Measurements from ENCODE around the gene UNC5C. TPM values are rescaled to one million over a fixed set of nuclear protein-coding genes. Genes with fewer than 3 reads are reported as not detected.

UNC5C gene
- total and polyA plus RNA-seq, 10 donors = 0.43 to 15.7 (median 7.8) TPM

DNA sequence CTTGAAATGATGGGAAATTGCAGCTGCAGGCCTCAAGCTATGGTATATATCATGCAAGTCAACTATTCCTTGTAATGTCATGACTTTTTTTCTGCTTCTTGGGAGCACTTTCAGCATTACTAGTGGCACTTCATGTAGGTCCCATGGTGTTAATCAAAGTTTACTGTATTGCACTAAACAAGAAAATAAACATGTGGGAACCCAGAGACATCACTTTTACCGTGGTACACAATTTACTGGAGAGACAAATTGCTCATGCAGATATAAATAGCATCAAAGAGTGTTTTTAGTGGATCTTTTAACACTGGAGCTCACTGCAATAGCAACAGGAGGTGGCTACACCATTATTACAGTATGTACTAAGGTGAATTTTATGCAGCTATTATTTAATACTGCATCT lies 79.2 kb downstream of the UNC5C start:
- WGBS, 5 donors = 37 to 64% (median 55%) methylated on average over 1 of the region's 1 CpG
- no peaks in the 10 kb centered on the region for H3K27me3 ChIP-seq (replicated peaks in 1 of 7)
- H3K9me3 ChIP-seq = no peaks in the 10 kb centered on the region
- no peaks in the 10 kb centered on the region for H3K36me3 ChIP-seq
- intact Hi-C loops (cut with DNase I; ENCODE audit: low total_unique reads) = no loop called here
- H3K4me3 ChIP-seq = no peak overlapping the region
- no peak for DNase-seq
- no peaks in the 10 kb centered on the region for H3K4me1 ChIP-seq
- TF ChIP-seq POLR2AphosphoS5 (IDR thresholded peaks at IDR 0.05) = no peak
- no peak for TF ChIP-seq CTCF (IDR thresholded peaks at IDR 0.05 in 8 of 11, conservative IDR thresholded peaks at IDR 0.05 in 3 of 11)
- TF ChIP-seq POLR2A (IDR thresholded peaks at IDR 0.05) = no peak
- H3K27ac ChIP-seq = no peak overlapping the region

DNA sequence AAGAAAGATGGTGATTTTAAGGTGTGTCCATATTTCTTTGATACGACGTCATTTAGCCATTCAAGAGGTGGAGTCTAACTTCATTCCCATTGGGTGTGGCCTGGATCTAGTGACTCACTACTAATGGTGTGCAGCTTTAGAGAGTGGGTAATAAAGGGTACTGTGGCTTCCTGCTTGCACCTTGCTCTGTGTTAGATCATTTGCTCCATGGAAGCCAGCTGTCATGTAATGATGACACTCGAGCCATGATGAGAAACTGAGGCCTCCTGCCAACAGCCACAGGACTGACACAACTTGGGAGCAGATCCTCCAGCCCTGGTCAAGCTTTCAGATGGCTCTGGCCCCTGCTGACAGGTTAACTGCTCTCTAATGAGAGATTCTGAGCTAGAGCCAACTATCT lies 82.0 kb downstream of the UNC5C start:
- no peaks in the 10 kb centered on the region for H3K9me3 ChIP-seq
- TF ChIP-seq CTCF (IDR thresholded peaks at IDR 0.05 in 8 of 11, conservative IDR thresholded peaks at IDR 0.05 in 3 of 11) (no peak), POLR2AphosphoS5 (IDR thresholded peaks at IDR 0.05) (no peak), POLR2A (IDR thresholded peaks at IDR 0.05) (no peak)
- no peaks in the 10 kb centered on the region for H3K27me3 ChIP-seq (replicated peaks in 1 of 7)
- 77 to 100% (median 84%) methylated on average over 2 to 3 of the region's 3 CpGs for WGBS, 5 donors
- no peak for DNase-seq
- no peak overlapping the region for H3K27ac ChIP-seq
- intact Hi-C loops (cut with DNase I; ENCODE audit: low total_unique reads) = no loop called here
- H3K36me3 ChIP-seq = no peaks in the 10 kb centered on the region
- no peaks in the 10 kb centered on the region for H3K4me1 ChIP-seq
- no peak overlapping the region for H3K4me3 ChIP-seq

DNA sequence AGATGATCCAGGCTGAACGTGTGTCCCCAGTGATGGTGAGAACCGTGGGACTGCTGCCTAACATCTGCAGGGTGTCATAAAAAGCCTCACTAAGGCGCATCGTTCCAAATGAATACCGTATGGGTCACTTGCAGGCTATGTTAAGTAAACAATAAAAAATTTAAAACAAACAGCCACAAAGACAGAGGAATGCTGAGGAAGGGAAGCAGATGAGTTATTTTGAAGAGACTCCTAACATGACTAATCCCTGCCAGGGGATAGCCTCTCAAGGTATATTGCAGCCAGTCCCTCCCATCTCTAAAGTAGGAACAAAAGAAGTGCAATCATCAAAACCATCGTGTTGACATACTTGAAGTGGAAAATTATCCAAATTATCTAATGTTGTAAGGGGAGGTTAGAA lies 83.8 kb downstream of the UNC5C start:
- Histone ChIP-seq H3K36me3 (no peaks in the 10 kb centered on the region), H3K9me3 (no peaks in the 10 kb centered on the region), H3K27ac (no peak overlapping the region), H3K4me3 (no peak overlapping the region), H3K27me3 (replicated peaks in 1 of 7) (no peaks in the 10 kb centered on the region), H3K4me1 (no peaks in the 10 kb centered on the region)
- DNase-seq = no peak
- intact Hi-C loops (cut with DNase I; ENCODE audit: low total_unique reads) = no loop called here
- 64 to 78% (median 77%) methylated on average over 6 of the region's 6 CpGs for WGBS, 5 donors
- TF ChIP-seq CTCF (IDR thresholded peaks at IDR 0.05 in 8 of 11, conservative IDR thresholded peaks at IDR 0.05 in 3 of 11) (no peak), POLR2A (IDR thresholded peaks at IDR 0.05) (no peak), POLR2AphosphoS5 (IDR thresholded peaks at IDR 0.05) (no peak)

DNA sequence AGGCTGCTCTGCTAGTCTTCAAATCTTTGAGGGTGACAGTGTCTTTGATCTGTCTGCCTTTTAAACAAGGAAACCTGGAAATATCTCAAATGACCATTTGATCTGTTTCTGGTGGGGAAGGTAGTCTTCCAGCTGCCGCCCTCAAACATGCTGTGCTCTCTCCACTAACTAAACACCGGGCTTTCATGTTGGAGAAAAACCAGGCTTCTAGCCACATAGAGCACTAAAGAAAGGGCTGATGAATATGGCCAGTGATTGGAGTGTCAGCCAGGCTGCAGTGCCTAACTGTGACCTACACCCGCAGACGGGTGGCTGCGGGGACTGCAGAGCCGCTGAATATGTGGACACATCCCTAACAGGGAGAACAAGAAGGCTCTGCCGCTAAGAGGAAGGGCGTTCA lies 85.9 kb downstream of the UNC5C start:
- Histone ChIP-seq H3K27ac (no peak overlapping the region), H3K27me3 (replicated peaks in 1 of 7) (no peaks in the 10 kb centered on the region), H3K4me1 (no peaks in the 10 kb centered on the region), H3K9me3 (no peaks in the 10 kb centered on the region), H3K36me3 (no peaks in the 10 kb centered on the region), H3K4me3 (no peak overlapping the region)
- no peak for DNase-seq
- intact Hi-C loops (cut with DNase I; ENCODE audit: low total_unique reads) = no loop called here
- no peak for TF ChIP-seq POLR2AphosphoS5 (IDR thresholded peaks at IDR 0.05)
- no peak for TF ChIP-seq CTCF (IDR thresholded peaks at IDR 0.05 in 8 of 11, conservative IDR thresholded peaks at IDR 0.05 in 3 of 11)
- no peak for TF ChIP-seq POLR2A (IDR thresholded peaks at IDR 0.05)
- 61 to 79% (median 74%) methylated on average over 8 of the region's 8 CpGs for WGBS, 5 donors

Measured in spleen (tissue), 11 donors.